HG03439 (cell line): ENCODE measurements around the gene RCAN2.

Experiments used
- ATAC-seq: cut with Tn5 transposase; IDR thresholded peaks from one replicate; pipeline ENCODE4 v1.9.1; 2021; ENCODE audit warnings: mild to moderate bottlenecking, moderate library complexity; ENCODE audit not compliant: unreplicated experiment

Gene RCAN2

GRCh38 chr6:46220352-46221221, 270.7 kb downstream of the RCAN2 start:
- ATAC-seq = peak; percentile 82

DNA sequence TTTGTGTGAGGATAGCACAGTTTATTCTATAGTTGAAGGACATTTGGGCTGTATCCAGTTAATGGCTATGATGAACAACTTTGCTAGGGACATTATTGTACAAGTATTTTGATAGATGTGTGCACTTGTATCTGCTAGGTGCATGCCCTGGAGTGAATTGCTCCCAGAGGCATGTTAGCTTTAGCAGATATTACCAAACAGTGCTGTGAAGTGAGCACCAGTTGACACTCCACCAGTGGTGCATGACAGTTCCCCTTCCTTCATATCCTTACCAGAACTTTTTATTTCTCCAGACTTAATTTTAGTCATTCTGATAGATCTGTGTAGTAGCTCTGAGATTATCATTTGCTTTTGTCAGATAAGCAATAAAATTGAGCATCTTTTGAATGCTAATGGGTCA, 271.6 kb downstream of the RCAN2 start:
- no peak for ATAC-seq

DNA sequence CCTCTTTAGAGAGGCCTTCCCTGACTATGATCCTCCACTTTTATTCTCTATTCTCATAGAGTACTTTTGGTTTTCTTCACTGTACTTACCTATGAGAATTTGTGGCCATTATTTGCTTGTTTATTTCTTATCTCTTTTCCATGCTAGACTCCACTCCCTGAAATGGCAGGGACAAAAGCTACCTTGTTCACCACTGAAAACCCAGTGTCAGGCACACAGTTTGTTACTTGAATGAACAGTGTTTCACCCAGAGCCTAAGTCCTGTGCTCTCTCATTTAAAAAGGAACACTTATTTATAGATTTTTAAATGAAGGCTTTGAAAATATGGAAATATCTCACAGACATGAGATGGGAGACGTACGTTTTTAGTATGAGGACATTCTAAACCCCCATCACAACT, 272.8 kb downstream of the RCAN2 start:
- no peak for ATAC-seq

DNA sequence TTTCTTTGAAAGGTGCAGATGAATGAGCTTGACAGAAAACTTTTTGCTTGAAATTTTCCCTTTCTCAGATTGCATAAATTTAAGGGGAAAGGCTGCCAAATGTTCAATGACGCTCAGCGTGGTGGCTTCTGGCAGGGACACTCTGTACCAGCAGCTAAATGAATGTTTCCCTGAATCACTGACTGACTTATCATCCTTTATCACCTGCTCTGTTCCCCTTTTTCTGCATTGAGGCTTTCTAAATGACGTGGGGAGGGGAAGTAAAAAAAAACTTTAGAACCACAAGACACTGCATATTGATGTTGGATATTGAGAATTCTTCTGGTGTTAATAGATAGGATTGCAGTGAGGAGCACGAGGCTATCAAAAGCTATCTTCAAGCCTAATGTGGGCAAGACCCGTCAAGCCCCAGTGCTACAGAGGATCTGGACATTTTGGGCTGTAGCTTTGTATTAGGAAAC, 273.5 kb downstream of the RCAN2 start:
- no peak for ATAC-seq

GRCh38 chr6:46216879-46217278, 274.4 kb downstream of the RCAN2 start:
- ATAC-seq = no peak

GRCh38 chr6:46215777-46216176, 275.5 kb downstream of the RCAN2 start:
- no peak for ATAC-seq

- ATAC-seq = no peak
Measured at GRCh38 chr6:46215213-46215612, 276.0 kb downstream of the RCAN2 start.

- ATAC-seq = no peak
Measured at GRCh38 chr6:46211917-46212316, 279.3 kb downstream of the RCAN2 start.

- no peak for ATAC-seq
Measured at GRCh38 chr6:46210294-46210693, 281.0 kb downstream of the RCAN2 start.

- no peak for ATAC-seq
Measured at GRCh38 chr6:46208303-46208702, 282.9 kb downstream of the RCAN2 start.

DNA sequence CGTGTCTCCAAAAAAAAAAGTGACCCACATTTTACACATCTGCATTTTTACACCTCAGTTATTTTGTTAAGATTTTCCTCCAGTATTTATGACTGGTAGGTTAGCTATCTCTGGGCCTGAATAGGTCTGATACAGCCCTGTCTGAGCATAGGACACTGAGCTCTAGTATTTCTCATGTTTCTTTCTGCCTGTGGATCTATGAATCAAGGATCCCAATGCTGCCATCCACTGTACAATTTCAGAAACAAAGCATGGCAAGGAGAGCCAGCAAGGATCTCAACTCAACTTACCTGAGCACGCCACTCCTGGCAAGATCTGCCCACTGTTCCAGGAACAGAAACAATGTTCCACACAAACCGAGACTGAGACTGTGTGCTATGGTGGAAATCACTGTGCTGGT, 284.1 kb downstream of the RCAN2 start:
- no peak for ATAC-seq

GRCh38 chr6:46204880-46205650, 286.2 kb downstream of the RCAN2 start:
- no peak for ATAC-seq

GRCh38 chr6:46203391-46204177, 287.7 kb downstream of the RCAN2 start:
- ATAC-seq = no peak

- no peak for ATAC-seq
Measured at GRCh38 chr6:46201702-46202101, 289.5 kb downstream of the RCAN2 start.

DNA sequence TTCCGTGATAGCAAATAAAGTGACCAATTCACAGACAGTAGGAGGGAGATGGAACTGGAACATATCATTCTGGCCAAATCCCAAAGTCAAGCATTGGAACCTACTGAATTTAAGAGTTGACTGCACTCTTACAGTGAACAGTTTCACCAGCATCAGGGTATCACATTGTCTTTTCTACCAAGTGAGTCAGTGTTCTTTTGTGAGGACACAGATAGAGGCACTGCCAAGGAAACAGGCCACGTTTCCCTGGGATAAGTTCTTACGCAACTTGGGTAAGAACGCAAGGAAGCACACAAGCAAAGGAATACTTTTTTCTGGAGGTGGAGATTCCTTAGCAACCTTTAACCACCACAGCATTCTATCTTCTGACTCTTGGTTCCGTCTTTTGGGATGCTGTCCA, 291.9 kb downstream of the RCAN2 start:
- no peak for ATAC-seq

DNA sequence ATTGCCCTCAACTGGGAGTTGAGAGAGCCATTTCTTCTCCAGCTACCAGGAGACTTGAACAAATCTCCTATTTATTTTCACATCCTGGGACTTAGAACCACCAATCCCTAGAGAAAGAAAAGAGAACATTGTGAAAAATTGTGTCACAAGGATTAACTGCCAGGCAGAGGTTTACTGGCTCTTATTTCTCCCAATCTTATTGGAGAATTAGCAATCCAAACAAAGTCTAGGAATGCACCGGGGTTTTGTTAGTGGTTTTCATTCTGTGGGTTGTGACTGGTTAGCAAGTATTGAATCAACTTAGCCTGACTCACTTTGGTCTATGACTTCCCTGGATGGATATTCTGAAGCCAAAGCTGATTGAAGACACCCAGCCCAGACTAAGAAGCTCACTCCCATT, 299.3 kb downstream of the RCAN2 start:
- ATAC-seq = no peak

- no peak for ATAC-seq
Measured at GRCh38 chr6:46190889-46191288, 300.4 kb downstream of the RCAN2 start.

DNA sequence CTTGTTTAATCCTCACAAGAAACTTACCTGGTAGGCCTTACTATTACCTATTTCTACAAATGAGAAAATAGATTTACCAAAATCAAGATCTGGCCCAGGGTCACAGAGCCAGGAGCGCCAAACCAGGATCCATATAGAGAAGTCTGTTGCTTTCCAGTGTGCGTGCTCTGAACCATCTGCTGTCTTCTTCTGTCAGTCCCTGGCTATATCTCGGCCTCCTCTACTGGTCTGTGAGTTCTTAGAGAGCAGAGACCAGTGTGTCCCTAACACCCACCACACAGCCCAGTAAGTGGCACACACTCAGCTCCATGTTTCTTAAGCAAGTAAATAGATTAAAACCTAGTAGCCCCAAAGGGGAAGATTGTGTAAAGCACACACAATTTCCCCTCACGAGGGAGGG, 301.5 kb downstream of the RCAN2 start:
- ATAC-seq = no peak

GRCh38 chr6:46186583-46186982, 304.7 kb downstream of the RCAN2 start:
- ATAC-seq = no peak

GRCh38 chr6:46184114-46184513, 307.1 kb downstream of the RCAN2 start:
- ATAC-seq = no peak

DNA sequence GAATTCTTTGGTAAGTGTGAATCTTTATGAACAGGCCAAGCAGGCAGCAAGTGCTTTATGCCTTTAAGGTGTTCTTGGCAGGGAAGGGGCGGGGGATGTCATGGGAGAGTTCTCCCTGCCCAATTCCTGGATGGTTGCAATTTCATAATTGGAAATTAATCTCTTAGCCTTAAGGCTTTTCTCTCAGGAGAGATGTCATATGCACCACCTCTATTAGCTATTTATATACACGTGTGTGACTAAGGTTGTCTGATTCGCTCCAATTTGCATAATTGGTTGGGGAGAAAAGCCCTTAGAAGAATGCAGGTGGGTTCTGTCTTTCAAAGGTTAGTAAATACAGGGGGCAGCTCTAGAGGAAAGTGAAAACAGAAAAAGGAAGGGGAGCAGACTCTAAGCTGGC, 315.3 kb downstream of the RCAN2 start:
- ATAC-seq = peak; percentile 49
